Daoy (cell line): Measurements from ENCODE around the gene LDLRAD3. TPM values are rescaled to one million over a fixed set of nuclear protein-coding genes. Genes with fewer than 3 reads are reported as not detected.
"Not testable (repeated sequence)": the region's sequence is repeated elsewhere in the genome, so short reads cannot be mapped to it uniquely, and the experiment has no call there.

Experiments used
- DNase-seq: peaks from one replicate; pipeline ENCODE4 v3.0.0-alpha.2; 2015; ENCODE audit warnings: low read depth
- total RNA-seq: library from RNA; depleted of rRNA; stranded (reverse); fragments of >200 nt; shearing (Covaris generic); gene quantifications from 2 replicates; pipeline ENCODE4 v1.2.3, GENCODE V29; 2014; rRNA removed

Gene LDLRAD3
- total RNA-seq = 6.1 and 7.4 TPM in 2 replicates

GRCh38 chr11:35943713-35944502 lies at the start of gene LDLRAD3:
Gene LDLRAD3 (plus strand): TSS chr11:35944062. CDS start chr11:35944099, 37 bp downstream.
- DNase-seq = peak; percentile 86

- no peak for DNase-seq
These were observed 46.8 kb upstream of the LDLRAD3 start for GRCh38 chr11:35897019-35897418.

- DNase-seq = no peak
These were observed 40.9 kb upstream of the LDLRAD3 start for GRCh38 chr11:35902961-35903360.

GRCh38 chr11:35905646-35906276 lies 38.1 kb upstream of the LDLRAD3 start:
- DNase-seq = no peak

GRCh38 chr11:35906277-35906661 lies 37.6 kb upstream of the LDLRAD3 start:
- DNase-seq = no peak

- no peak for DNase-seq
These were observed 37.2 kb upstream of the LDLRAD3 start for GRCh38 chr11:35906681-35907080.

- DNase-seq = peak; percentile 29
These were observed 36.0 kb upstream of the LDLRAD3 start for GRCh38 chr11:35907648-35908431.

- DNase-seq = peak; percentile 11
These were observed 35.5 kb upstream of the LDLRAD3 start for GRCh38 chr11:35908432-35908771.

- DNase-seq = no peak
These were observed 34.2 kb upstream of the LDLRAD3 start for GRCh38 chr11:35909511-35910265.

GRCh38 chr11:35911013-35911412 lies 32.8 kb upstream of the LDLRAD3 start:
- no peak for DNase-seq

GRCh38 chr11:35911616-35912165 lies 32.2 kb upstream of the LDLRAD3 start:
- DNase-seq = no peak

GRCh38 chr11:35912436-35912835 lies 31.4 kb upstream of the LDLRAD3 start:
- DNase-seq = not testable (repeated sequence)

- DNase-seq = no peak
These were observed 30.8 kb upstream of the LDLRAD3 start for GRCh38 chr11:35912883-35913624.

GRCh38 chr11:35914816-35915215 lies 29.0 kb upstream of the LDLRAD3 start:
- no peak for DNase-seq

GRCh38 chr11:35916270-35916669 lies 27.6 kb upstream of the LDLRAD3 start:
- DNase-seq = no peak

GRCh38 chr11:35917676-35918075 lies 26.2 kb upstream of the LDLRAD3 start:
- no peak for DNase-seq

GRCh38 chr11:35918716-35919115 lies 25.1 kb upstream of the LDLRAD3 start:
- DNase-seq = no peak

GRCh38 chr11:35919244-35919643 lies 24.6 kb upstream of the LDLRAD3 start:
- no peak for DNase-seq

GRCh38 chr11:35923452-35923851 lies 20.4 kb upstream of the LDLRAD3 start:
- no peak for DNase-seq

GRCh38 chr11:35924811-35925210 lies 19.1 kb upstream of the LDLRAD3 start:
- no peak for DNase-seq

GRCh38 chr11:35927104-35927503 lies 16.8 kb upstream of the LDLRAD3 start:
- no peak for DNase-seq
